GM12892 (cell line): ENCODE results near the gene CIRBP.

Source experiments
- POLR2A ChIP-seq: IDR thresholded peaks from 2 replicates; pipeline ENCODE4 v1.6.1; 2011; ENCODE audit warnings: low read depth, low read length, control low read depth
- POLR2AphosphoS5 ChIP-seq: IDR thresholded peaks from 2 replicates; pipeline ENCODE4 v1.6.1; 2011; ENCODE audit warnings: low read depth, low read length, control low read depth
- TAF1 ChIP-seq: IDR thresholded peaks from 2 replicates; pipeline ENCODE4 v1.6.1; 2011; ENCODE audit warnings: low read depth, mild to moderate bottlenecking, control low read depth, low read length, borderline replicate concordance

GRCh38 chr19:1275260-1275975 is 6.3 kb downstream of the CIRBP start, which contains the start of gene FAM174C:
- TF ChIP-seq POLR2AphosphoS5: peak; percentile 89
- peak; percentile 93; the same call in 1 of the 2 replicates for TF ChIP-seq POLR2A
- TF ChIP-seq TAF1: peak; percentile 33
